NCI-H2227 (cell line): Measurements from ENCODE around the gene BRSK2.

Experiments
- DNase-seq: peaks from one replicate; lab custom pipeline; 2025; ENCODE audit not compliant: unreplicated experiment; lab: John Stamatoyannopoulos, UW

The BRSK2 gene

GRCh38 chr11:1479006-1479677 lies 89.4 kb downstream of the BRSK2 start:
- DNase-seq = no peak

- DNase-seq = no peak
Measured at GRCh38 chr11:1479678-1480118, 90.0 kb downstream of the BRSK2 start.

- DNase-seq = no peak
Measured at GRCh38 chr11:1480191-1480554, 90.4 kb downstream of the BRSK2 start.

- DNase-seq = no peak
Measured at GRCh38 chr11:1480555-1481482, 91.1 kb downstream of the BRSK2 start.

GRCh38 chr11:1481483-1481825 lies 91.7 kb downstream of the BRSK2 start:
- DNase-seq = no peak

- no peak for DNase-seq
Measured at GRCh38 chr11:1481861-1482441, 92.2 kb downstream of the BRSK2 start.

GRCh38 chr11:1482581-1483444 lies 93.1 kb downstream of the BRSK2 start:
- no peak for DNase-seq

GRCh38 chr11:1483445-1483961 lies 93.8 kb downstream of the BRSK2 start:
- no peak for DNase-seq

GRCh38 chr11:1484061-1484671 lies 94.4 kb downstream of the BRSK2 start:
- no peak for DNase-seq

- peak; percentile 22 for DNase-seq
Measured at GRCh38 chr11:1484695-1485503, 95.2 kb downstream of the BRSK2 start.

GRCh38 chr11:1485504-1485885 lies 95.8 kb downstream of the BRSK2 start:
- no peak for DNase-seq

GRCh38 chr11:1486054-1486825 lies 96.5 kb downstream of the BRSK2 start, which contains the start of gene MOB2:
Gene MOB2 (minus strand): TSS chr11:1486779. CDS start chr11:1486556, 223 bp downstream.
- no peak for DNase-seq

GRCh38 chr11:1487091-1487850 lies 97.5 kb downstream of the BRSK2 start:
- no peak for DNase-seq

- no peak for DNase-seq
Measured at GRCh38 chr11:1487851-1488574, 98.3 kb downstream of the BRSK2 start.

- DNase-seq = no peak
Measured at GRCh38 chr11:1488575-1489180, 98.9 kb downstream of the BRSK2 start.

GRCh38 chr11:1490651-1491050 lies 100.9 kb downstream of the BRSK2 start:
- no peak for DNase-seq

GRCh38 chr11:1491379-1491778 lies 101.6 kb downstream of the BRSK2 start:
- no peak for DNase-seq
